ENCODE measurements around the gene VPS35L.

Gene VPS35L

GRCh38 chr16:19691161-19691711, 135.7 kb downstream of the VPS35L start:
- DNase-seq (ENCODE audit: low read depth in 2 of 2): no peak

DNA sequence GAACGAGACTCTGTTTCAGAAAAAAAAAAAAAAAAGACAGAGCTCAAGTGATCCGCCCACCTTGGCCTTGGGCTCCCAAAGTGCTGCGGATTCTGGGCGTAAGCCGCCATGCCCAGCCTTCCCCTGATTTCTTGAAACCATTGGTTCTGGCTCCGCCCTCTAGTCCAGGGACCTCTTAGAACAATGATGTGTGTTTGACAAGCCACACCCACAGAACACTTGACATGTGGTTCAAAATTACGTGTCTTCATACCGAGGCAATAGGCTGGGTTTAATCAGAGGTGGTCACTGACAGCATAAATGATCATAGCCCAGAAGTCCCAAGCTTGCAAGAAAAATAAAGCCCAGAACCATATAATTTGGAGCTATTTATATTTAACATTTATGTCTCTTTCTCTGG, 139.5 kb downstream of the VPS35L start:
- no peak for DNase-seq (ENCODE audit: low read depth in 2 of 2)

DNA sequence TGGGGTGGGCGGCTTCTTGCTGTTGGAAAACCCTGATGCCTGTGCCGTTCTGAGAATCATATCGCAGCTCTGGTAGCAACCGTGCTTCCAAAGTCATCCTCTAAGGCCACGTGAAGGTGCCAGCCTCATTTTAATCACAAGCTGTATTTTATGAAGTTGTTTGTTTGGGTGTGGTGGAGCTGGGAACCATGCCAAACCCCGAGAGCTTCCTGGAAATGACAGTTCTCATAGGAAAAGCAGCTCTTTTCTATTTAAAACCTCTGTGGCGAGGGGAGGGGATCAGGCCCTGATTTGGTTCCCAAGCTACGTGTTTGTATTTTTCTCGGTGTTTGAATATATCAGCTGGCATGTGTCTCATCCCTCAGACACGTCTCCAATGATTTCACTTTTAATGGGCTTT, 140.8 kb downstream of the VPS35L start:
- peak; percentile 72 to 81 for DNase-seq (ENCODE audit: low read depth in 2 of 2)

DNA sequence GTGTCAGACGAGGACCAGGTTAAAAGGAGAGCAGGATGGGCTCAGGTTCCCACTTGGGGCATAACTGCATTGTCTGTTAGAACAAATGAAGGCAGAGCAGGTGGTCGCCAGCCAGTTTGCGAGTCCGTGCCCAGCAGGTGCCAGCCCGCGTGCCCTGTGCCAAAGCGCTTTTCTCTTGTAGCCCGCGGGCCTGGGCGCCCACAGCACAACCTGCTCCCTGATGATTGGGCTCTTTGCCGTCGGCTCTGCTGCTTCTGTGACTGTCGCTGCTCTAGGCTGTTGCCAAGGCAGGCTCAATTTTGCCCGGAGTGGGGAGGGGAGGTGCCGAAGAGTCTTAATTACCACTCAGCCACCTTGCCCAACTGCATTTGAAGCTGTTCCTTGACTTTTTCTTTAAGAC, 141.5 kb downstream of the VPS35L start:
- no peak for DNase-seq (ENCODE audit: low read depth in 2 of 2)

GRCh38 chr16:19697756-19698318, 142.3 kb downstream of the VPS35L start:
- DNase-seq (ENCODE audit: low read depth in 2 of 2): no peak

DNA sequence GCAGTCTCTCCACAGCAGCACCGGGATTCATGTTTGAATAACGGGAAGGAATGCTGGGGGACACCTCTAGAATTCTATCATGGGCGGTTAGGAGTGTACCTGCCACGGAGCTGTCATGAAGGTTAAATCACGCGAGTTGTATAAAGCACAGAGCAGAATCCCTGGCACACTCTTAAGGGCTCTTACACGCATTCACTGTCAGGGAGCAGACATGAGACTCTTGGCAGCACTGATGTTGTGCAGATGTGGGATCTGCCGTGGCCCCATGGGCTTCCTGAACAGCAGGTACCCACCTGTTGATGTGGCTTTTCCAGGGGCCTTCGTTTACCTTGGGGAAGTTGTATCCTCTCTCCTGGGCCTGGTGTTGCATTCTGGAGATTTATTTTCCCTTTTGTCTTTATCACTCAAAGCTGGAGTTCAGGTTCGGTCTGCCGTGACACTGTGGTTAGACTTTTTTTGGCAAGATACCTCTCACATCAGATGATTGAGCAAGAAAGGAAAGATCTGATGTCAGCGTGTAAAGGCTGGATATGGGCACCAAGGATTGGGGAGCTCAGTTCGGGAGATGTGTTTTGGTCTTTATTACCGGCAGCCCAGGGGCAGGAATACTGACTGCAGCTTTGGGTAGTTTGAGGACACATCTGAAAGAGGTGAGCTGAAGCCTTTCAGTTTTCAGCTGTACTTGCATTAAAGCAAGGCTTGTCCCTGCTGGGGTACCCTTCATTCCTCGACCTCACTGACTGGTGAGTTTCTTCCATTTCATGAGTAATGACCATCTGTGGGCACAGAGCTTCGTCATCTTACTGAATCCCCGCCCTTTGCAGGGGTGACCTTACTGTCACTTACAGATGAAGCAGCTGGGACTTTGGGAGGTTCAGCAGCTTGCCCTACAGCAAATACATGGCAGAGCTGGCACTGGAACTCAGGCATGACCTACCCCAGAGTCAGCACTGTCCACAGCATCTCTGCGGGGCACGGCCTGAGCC, 143.3 kb downstream of the VPS35L start:
- DNase-seq (ENCODE audit: low read depth in 2 of 2): peak; percentile 27 to 32

- DNase-seq (ENCODE audit: low read depth in 2 of 2): no peak
These were observed 144.0 kb downstream of the VPS35L start for GRCh38 chr16:19699472-19699871.

- DNase-seq (ENCODE audit: low read depth in 2 of 2): no peak
These were observed 144.8 kb downstream of the VPS35L start for GRCh38 chr16:19700319-19700781.

- DNase-seq (ENCODE audit: low read depth in 2 of 2): no peak
These were observed 145.6 kb downstream of the VPS35L start for GRCh38 chr16:19701091-19701490.

DNA sequence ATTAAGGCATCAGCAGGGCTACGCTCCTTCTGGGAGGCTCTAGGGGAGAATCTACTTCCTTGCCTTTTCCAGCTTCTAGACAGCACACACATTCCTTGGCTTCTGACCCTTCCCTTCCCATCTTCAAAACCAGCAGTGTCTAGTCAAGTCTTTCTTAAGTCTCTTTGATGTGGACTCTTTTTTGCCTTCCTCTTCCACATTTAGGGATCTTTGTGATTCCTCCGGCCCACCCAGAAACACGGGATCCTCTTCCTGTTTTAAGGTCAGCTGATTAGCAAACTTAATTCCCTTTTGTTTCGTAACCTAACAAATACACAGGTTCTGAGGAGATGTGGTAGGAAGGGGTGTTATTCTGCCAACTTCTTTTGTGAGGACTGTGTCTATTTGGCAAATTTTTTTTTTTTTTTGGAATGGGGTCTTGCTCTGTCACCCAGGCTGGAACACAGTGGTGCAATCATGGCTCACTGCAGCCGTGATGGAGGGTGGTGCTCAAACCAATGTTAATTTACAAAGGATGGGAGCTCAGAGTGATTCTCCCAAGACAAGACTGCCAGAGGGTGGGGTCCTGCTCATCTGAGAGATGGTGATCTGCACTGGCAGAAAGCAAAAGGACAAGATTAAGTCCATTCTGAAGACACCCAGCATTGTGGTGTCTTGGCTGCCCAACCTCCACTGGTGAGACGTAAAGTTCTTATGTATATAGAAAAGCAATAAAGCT, 147.8 kb downstream of the VPS35L start:
- no peak for DNase-seq (ENCODE audit: low read depth in 2 of 2)

DNA sequence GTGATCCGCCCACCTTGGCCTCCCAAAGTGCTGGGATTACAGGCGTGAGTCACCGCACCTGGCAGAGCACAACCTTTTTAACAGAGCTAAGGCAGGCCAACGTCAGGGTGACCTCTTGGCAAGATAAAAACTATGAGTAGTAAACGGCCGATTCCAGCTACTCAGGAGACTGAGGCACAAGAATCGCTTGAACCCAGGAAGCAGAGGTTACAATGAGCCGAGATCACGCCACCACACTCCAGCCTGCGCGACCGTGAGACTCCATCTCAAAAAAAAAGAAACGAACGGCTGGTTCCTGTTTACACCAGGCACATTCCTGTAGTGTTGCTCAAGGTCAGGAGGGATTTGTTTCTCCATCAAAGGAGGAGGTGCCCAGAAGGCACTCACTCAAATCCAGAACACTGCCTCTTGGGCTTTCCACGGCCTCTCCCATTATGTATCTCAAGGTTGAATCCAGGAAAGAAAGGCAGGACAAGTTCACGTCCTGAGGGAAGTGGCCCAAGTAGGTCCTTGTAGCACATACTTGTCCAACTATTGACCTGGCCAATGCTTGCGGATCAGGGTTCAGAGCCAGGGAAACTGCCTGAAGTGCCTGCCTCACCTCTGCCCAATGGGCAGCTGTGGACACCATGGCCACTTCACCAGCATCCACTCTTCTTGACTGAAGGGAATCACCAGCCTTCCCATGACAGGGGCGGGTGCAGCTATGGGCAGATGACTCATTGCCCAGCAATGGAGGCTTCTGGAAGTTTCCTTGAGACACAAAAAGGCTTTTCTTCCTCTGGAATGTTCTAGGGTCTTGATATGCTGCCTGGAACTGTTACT, 149.0 kb downstream of the VPS35L start:
- no peak for DNase-seq (ENCODE audit: low read depth in 2 of 2)

- no peak for DNase-seq (ENCODE audit: low read depth in 2 of 2)
These were observed 149.6 kb downstream of the VPS35L start for GRCh38 chr16:19705146-19705501.

GRCh38 chr16:19705843-19706242, 150.3 kb downstream of the VPS35L start:
- DNase-seq (ENCODE audit: low read depth in 2 of 2): no peak

- no peak for DNase-seq (ENCODE audit: low read depth in 2 of 2)
These were observed 151.3 kb downstream of the VPS35L start for GRCh38 chr16:19706846-19707245.

GRCh38 chr16:19707569-19708295, 152.2 kb downstream of the VPS35L start:
- DNase-seq (ENCODE audit: low read depth in 2 of 2): no peak

DNA sequence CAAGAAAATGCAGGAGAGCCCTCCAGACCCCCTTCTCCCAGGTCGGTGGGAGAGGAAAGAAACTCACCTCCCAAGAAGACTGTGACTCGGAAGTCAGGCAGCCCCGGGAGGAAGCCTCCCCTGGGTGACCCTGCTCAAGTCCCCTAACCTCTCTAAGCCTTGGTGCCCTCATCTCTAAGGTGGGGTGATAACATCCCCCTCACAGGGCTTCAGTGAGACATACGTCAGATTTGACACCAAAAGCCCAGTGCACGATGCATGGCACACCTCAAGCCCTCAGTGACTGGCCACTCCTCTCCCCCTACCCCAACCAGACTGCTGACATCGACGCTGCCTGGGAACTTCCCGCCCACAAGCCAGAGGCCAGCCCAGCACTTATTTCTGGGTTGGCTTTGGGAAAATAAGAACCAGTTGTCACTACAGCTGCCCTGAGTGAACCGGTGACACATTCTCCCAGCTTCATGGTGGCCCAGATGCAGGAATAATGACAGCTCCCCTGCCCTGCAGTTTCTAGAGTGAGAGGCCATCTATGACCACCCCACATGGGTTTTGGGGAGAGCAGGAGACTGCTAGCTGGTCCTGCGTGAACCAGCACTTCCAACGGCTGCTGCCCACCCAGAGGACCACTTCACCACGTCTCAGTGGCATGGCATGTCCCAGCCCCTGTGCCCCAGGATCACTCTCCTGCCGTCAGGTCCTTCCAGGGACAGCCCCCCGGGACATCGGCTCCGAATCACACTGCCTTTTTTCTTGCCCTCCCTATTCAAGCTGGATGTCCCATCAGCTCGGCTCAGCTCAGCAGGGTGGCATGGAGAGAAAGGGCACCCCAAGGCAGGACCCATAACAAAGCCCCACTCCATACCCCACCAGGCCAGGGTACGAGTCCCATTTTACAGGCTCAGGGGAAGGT, 153.0 kb downstream of the VPS35L start:
- no peak for DNase-seq (ENCODE audit: low read depth in 2 of 2)

DNA sequence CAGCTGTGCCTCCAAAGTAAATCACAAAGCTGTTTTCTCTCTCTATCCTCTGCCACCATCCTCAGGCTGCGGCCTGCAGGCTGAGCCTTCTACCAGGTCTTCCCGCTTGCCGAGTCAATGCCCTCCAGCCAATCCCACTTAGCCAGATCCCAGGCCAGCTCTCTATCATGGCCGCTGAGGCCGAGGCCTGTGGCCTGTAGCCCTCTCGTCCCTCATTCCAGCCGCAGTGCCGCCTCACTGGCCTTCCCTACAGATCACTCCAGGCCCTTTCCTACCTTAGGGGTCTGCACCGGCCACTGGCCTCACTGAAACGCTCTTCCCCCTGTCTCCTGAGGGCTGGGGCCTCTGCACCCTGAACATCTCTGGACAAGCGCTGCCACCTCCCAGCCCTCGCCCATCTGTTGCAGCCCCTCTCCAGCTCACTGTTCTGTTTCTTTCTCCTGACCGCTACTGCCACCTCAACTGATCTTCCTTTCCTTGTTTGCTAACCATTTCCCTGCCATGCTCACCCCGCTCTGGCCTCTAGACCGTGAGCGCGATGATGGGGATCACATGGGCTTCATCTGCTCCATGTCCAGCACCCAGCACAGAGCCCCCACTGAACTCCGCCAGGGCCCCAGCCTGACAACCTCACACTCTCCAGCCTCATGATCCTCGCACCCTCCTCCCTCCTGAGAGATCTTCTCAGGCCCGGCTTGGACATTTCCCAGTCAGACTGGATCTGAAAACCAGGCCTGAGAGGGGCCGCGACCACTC, 154.1 kb downstream of the VPS35L start:
- DNase-seq (ENCODE audit: low read depth in 2 of 2): no peak

- no peak for DNase-seq (ENCODE audit: low read depth in 2 of 2)
These were observed 154.8 kb downstream of the VPS35L start for GRCh38 chr16:19710191-19710908.

All from fibroblast of skin of left quadriceps (primary cell).